Measurements from ENCODE around the gene NRAP.

NRAP gene

GRCh38 chr10:113661332-113661731 is 2.5 kb downstream of the NRAP start:
- TF ChIP-seq ZNF214 (tag by site-specific recombination; IDR thresholded peaks at IDR 0.05; ENCODE audit: borderline replicate concordance), result no peak
- no peak for TF ChIP-seq ZNF777 (tag by site-specific recombination; IDR thresholded peaks at IDR 0.05; ENCODE audit: borderline replicate concordance)
- no peak for TF ChIP-seq ZNF423 (tag by site-specific recombination; IDR thresholded peaks at IDR 0.05)
- TF ChIP-seq ZNF560 (tag by site-specific recombination; IDR thresholded peaks at IDR 0.05; ENCODE audit: borderline replicate concordance), result no peak
- TF ChIP-seq PATZ1 (tag by site-specific recombination; IDR thresholded peaks at IDR 0.05), result no peak
- no peak for TF ChIP-seq ZNF843 (tag by site-specific recombination; IDR thresholded peaks at IDR 0.05)
- no peak for TF ChIP-seq HOXD13 (CRISPR knock-in tag; IDR thresholded peaks at IDR 0.05; ENCODE audit: borderline replicate concordance)
- no peak for TF ChIP-seq KLF17 (tag by site-specific recombination; IDR thresholded peaks at IDR 0.05)
- Histone ChIP-seq H3K4me1 (ENCODE audit: control insufficient read depth, insufficient read depth, low read length) (peaks cover 6% of the 10 kb centered on the region; the same call in 1 of the 2 replicates), H3K4me3 (ENCODE audit: low read depth, low read length) (no peak overlapping the region), H3K9me3 (ENCODE audit: control insufficient read depth, insufficient read depth, low read depth, low read length) (no peaks in the 10 kb centered on the region), H3K36me3 (ENCODE audit: control insufficient read depth in 2 of 2, insufficient read depth in 1 of 2, low read length in 2 of 2) (no peaks in the 10 kb centered on the region), H3K27ac (ENCODE audit: extremely low read depth, low read depth, low read length) (no peak overlapping the region)
- POLR2A ChIA-PET, result interaction anchor here (0.5 kb wide), 1 partner anchor 649 kb away, joined by 3 read pairs; no protein-coding TSS in a partner anchor
- CTCF ChIA-PET, result interaction anchor here (0.6 to 1.1 kb wide), 3 partner anchors 18 to 696 kb away, joined by 3 to 5 read pairs (median 4); partner anchors contain the start of gene CASP7

GRCh38 chr10:113657544-113657943 is 6.3 kb downstream of the NRAP start:
- Histone ChIP-seq H3K4me1 (ENCODE audit: control insufficient read depth, insufficient read depth, low read length) (no peaks in the 10 kb centered on the region), H3K36me3 (ENCODE audit: control insufficient read depth in 2 of 2, insufficient read depth in 1 of 2, low read length in 2 of 2) (no peaks in the 10 kb centered on the region), H3K9me3 (ENCODE audit: control insufficient read depth, insufficient read depth, low read depth, low read length) (no peaks in the 10 kb centered on the region), H3K4me3 (ENCODE audit: low read depth, low read length) (no peak overlapping the region), H3K27ac (ENCODE audit: extremely low read depth, low read depth, low read length) (no peak overlapping the region)
- POLR2A ChIA-PET, result no interaction called here
- TF ChIP-seq ZNF670 (tag by site-specific recombination; IDR thresholded peaks at IDR 0.05; ENCODE audit: low read depth) (no peak), HOXA7 (CRISPR knock-in tag; IDR thresholded peaks at IDR 0.05; ENCODE audit: borderline replicate concordance) (no peak), MZF1 (tag by site-specific recombination; IDR thresholded peaks at IDR 0.05; ENCODE audit: borderline replicate concordance) (no peak), ZIC2 (tag by site-specific recombination; IDR thresholded peaks at IDR 0.05) (peak; percentile 55)
- CTCF ChIA-PET, result interaction anchor here (0.6 kb wide), 1 partner anchor 146 kb away, joined by 3 read pairs; no protein-coding TSS in a partner anchor

- Histone ChIP-seq H3K27ac (ENCODE audit: extremely low read depth, low read depth, low read length) (no peak overlapping the region), H3K36me3 (ENCODE audit: control insufficient read depth in 2 of 2, insufficient read depth in 1 of 2, low read length in 2 of 2) (no peaks in the 10 kb centered on the region), H3K4me1 (ENCODE audit: control insufficient read depth, insufficient read depth, low read length) (no peaks in the 10 kb centered on the region), H3K4me3 (ENCODE audit: low read depth, low read length) (no peak overlapping the region), H3K9me3 (ENCODE audit: control insufficient read depth, insufficient read depth, low read depth, low read length) (no peaks in the 10 kb centered on the region)
- POLR2A ChIA-PET, result no interaction called here
- CTCF ChIA-PET, result interaction anchor here (0.6 kb wide), 1 partner anchor 147 kb away, joined by 3 read pairs; no protein-coding TSS in a partner anchor
- no peak for TF ChIP-seq SETDB1 (IDR thresholded peaks at IDR 0.05; ENCODE audit: insufficient read length, low read length)
- no peak for TF ChIP-seq KLF10 (tag by site-specific recombination; IDR thresholded peaks at IDR 0.05)
- TF ChIP-seq ZNF37A (tag by site-specific recombination; IDR thresholded peaks at IDR 0.05), result no peak
- TF ChIP-seq ZNF366 (tag by site-specific recombination; conservative IDR thresholded peaks at IDR 0.05), result no peak
- no peak for TF ChIP-seq GFI1B (tag by site-specific recombination; IDR thresholded peaks at IDR 0.05)
- no peak for TF ChIP-seq ZNF114 (tag by site-specific recombination; IDR thresholded peaks at IDR 0.05)
- peak; percentile 92 for TF ChIP-seq GLIS1 (tag by site-specific recombination; IDR thresholded peaks at IDR 0.05)
- TF ChIP-seq ZNF555 (tag by site-specific recombination; conservative IDR thresholded peaks at IDR 0.05), result no peak
- no peak for TF ChIP-seq ZNF473 (tag by site-specific recombination; IDR thresholded peaks at IDR 0.05)
- TF ChIP-seq OVOL3 (tag by site-specific recombination; IDR thresholded peaks at IDR 0.05), result no peak
- TF ChIP-seq ZNF280C (tag by site-specific recombination; IDR thresholded peaks at IDR 0.05), result no peak
- no peak for TF ChIP-seq ZNF585B (tag by site-specific recombination; IDR thresholded peaks at IDR 0.05)
- TF ChIP-seq ZNF426 (tag by site-specific recombination; IDR thresholded peaks at IDR 0.05), result no peak
- TF ChIP-seq PRDM4 (tag by site-specific recombination; IDR thresholded peaks at IDR 0.05), result no peak
Measured at GRCh38 chr10:113656896-113657295, 6.9 kb downstream of the NRAP start.

Measured in HEK293 (cell line).